GM21723 (cell line): ENCODE results near the gene MSANTD2.

Source experiments
- ATAC-seq: cut with Tn5 transposase; IDR thresholded peaks from one replicate; pipeline ENCODE4 v1.9.1; 2021; ENCODE audit warnings: mild to moderate bottlenecking, moderate library complexity; ENCODE audit not compliant: unreplicated experiment

MSANTD2 gene

GRCh38 chr11:124800226-124800929 lies at the start of gene MSANTD2:
Gene MSANTD2, minus strand, starts transcription at chr11:124800406. Its CDS starts 26 bp downstream, at chr11:124800380.
- peak; percentile 90 for ATAC-seq

DNA sequence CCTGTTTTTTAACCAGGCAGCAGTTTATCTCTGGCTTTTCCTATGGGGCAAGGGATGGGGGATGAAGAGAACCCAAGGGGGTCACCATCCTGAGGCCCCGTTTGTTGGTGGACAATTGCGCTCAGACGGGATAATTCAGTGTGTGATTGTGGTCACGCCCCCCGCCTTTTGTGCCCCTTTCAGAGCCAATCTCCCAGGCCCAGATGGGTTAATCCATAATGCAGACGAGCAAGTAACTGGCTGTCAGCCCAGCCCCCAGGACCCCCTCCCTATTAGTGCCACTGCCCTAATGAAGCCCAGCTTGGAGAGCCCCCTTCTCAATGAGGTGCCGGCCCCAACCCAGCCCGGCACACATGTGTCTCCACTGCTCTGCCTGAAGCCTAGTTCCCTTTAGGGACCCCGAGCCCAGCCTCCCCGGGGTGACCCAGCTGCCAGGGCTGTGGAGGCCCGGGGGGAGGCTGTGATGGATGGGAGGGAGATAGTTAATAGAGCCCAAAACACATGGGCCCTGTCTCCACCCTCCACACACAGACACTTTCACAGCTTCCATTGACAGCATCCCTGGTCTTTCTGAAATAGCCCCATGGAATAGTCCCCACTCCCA lies 46.0 kb upstream of the MSANTD2 start:
- ATAC-seq: no peak

GRCh38 chr11:124844664-124845079 lies 44.5 kb upstream of the MSANTD2 start:
- no peak for ATAC-seq

GRCh38 chr11:124843616-124843910 lies 43.4 kb upstream of the MSANTD2 start:
- ATAC-seq: no peak

DNA sequence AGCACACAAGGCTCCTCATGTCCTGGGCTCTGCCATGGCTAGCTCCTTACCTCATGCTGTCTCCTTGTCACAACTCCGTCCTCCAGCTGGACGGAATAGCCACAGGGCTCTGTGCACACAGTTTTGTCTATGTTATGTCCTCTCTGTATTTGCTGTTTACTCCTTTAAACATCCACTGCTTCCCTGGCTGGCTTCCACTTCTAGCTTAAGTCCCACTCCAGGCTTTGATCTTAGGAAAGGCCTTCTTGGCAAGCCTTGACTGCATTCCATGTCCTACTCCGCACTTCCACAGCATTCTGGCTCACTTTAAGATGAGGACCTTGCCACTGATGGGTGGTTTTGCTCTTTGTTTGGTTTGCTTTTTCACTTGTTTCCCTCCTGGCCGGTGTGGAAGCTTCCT lies 42.1 kb upstream of the MSANTD2 start:
- no peak for ATAC-seq

GRCh38 chr11:124841840-124842239 lies 41.6 kb upstream of the MSANTD2 start:
- ATAC-seq: no peak

GRCh38 chr11:124841201-124841600 lies 41.0 kb upstream of the MSANTD2 start:
- ATAC-seq: no peak

GRCh38 chr11:124840666-124841065 lies 40.5 kb upstream of the MSANTD2 start:
- no peak for ATAC-seq

DNA sequence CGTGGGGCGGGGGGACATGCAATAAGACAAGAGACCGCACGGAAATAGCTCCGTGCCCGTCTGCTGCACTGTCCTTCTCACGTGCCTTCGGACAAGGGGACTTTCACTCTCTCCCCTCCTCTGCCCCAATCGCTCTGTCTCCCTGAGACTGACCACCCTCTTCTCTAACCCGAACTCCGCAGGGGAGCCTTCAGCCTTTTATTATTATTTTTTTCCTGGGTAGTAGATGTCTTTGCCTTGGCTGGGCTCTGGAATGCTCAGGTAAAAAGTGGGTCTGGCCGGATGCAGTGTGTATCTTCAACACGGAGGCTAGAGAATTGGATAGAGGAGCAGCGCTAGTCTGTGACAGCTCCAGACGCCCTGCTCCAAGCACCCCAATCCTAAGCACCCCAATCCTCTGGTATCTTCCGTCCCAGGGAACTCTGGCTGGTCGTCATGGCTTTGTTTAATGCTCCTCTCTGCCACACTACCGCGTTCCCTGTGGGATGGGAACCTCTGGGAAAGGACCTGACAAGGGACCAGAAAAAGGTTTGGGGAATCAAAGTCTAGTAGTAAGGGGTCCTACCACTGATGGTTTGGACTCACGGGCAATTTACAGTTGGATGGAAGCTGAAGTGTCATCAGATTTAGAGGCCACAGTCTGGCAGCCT lies 39.9 kb upstream of the MSANTD2 start:
- no peak for ATAC-seq

GRCh38 chr11:124839128-124839971 lies 39.1 kb upstream of the MSANTD2 start:
- no peak for ATAC-seq

DNA sequence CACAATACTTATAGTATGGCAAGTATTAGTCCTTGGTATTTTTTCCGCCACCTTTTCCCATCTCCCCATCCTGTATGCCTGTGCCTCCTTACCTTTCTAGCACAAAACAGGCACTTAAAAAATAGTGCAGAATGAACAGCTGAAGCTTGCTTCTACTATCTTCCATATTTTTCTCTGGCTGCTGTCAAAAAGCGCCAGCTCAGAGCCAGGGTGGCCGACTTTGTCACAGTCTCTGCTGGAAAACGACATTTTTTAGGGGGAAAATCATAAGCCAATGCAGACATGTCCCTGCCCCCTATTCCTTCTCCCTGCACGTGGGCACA lies 38.6 kb upstream of the MSANTD2 start:
- ATAC-seq: no peak

GRCh38 chr11:124837491-124837856 lies 37.3 kb upstream of the MSANTD2 start:
- no peak for ATAC-seq

GRCh38 chr11:124835918-124836317 lies 35.7 kb upstream of the MSANTD2 start:
- no peak for ATAC-seq

DNA sequence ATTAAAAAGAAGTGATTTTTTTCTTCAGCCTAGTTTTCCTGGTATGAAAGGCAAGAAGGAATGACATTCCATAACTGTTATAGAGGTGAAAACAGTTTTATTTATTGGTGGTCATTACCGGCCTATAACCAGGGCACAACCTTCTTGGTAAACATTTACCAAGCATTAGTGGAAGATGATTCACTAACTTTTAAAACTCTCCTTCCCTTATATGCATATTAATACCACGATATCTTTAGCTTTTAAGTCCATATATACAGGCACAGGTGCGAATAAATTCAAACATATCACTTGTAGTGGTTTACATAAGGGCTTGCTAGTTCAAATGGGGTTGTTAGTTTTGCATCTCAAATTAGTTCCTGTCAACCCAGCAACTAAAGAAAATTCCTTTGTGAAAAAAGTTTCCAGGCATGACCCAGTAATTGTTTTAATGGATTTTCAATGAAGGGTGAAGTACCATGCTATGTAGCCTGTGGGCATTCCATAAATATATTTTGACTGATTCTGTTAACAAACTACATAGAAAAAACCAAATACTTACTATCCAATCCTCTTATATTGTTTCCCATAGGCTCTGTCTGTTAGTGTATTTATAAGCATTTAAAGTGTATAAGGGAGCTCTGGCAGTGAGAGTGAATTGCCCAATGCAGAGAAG lies 34.4 kb upstream of the MSANTD2 start:
- ATAC-seq: no peak

DNA sequence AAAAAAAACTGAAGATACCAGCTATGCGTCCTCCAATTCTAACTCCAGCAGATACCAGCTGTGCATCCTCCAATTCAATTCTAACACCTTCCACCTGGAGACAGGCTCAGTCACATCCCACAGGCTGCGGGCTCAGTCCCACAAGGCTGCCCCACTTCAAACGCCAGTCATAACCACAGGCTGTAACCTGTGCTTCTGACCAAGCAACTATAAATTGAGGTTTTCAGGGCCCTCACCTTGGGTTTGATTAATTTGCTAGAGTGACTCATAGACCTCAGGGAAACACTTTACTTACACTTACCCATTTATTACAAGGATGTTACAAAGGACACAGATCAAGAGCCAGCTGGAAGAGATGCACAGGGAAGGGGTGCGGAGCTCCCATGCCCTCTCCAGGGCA lies 32.4 kb upstream of the MSANTD2 start:
- ATAC-seq: no peak

DNA sequence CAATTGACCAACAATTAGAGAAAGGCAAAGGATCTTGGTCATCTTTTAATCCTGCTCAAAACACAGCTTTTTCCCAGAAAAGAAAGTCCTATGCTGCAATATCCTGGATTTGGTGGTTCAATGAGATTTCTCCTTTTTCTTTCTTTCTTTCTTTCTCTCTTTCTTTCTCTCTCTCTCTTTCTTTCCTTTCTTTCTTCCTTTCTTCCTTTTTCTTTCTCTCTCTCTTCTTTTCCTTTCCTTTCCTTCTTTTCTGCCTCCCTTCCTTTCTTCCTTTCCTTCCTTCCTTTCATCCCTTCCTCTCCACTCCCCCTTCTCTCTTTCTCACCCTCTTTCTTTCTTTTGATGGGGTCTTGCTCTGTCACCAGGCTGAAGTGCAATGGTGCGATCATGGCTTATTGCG lies 31.7 kb upstream of the MSANTD2 start:
- no peak for ATAC-seq

- no peak for ATAC-seq
Measured at GRCh38 chr11:124830749-124831148, 30.5 kb upstream of the MSANTD2 start.

- no peak for ATAC-seq
Measured at GRCh38 chr11:124829986-124830385, 29.8 kb upstream of the MSANTD2 start.

- no peak for ATAC-seq
Measured at GRCh38 chr11:124825876-124826275, 25.7 kb upstream of the MSANTD2 start.

DNA sequence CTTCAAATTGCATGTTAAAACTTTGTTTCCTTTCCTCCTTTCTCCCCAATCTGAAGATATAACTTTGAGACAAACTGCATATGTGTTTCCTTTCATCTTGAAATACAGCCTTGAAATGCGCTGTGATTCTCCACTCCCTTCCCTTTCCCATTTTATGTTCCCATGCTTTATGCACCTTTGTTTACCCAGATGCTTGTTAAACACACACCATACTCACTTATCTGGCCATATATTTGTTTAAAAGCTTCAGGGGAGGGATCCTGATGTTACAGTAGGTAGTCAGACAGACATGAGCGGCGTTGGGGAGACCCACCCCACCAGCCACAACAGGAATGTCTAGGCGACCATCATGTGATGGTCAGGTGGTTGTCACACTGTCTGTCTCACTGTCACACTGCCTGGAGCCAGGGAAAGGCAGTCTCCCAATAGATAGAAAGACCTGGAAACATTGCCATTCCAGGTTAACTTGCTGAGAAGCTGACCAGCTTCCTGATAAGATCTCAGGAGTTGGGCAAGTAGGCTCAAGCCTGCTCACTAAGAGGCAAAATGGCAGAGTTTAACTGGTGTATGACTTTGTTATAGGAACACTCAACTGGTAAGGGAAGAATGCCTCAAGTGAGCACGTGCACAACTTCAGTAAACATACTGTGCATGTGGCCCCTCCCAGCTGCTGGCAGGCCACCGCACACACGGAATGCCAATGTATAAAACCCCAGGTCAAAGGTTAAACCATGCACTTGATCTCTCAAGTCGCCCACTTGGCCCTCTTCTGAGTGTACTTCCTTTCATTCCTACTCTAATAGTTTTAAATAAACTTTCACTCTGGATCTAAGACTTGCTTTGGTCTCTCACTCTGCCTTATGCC lies 23.5 kb upstream of the MSANTD2 start:
- no peak for ATAC-seq
